Endothelial cell of umbilical vein (primary cell): ENCODE measurements around the gene SLC23A1.

Experiments
- EZH2 ChIP-seq: IDR thresholded peaks from 2 replicates; pipeline ENCODE4 v1.6.1; 2012; ENCODE audit warnings: borderline replicate concordance, low read depth, mild to moderate bottlenecking, moderate library complexity, low read length, inconsistent platforms; ENCODE audit not compliant: severe bottlenecking
- FOS ChIP-seq: IDR thresholded peaks from 2 replicates; pipeline ENCODE4 v1.6.1; 2011; ENCODE audit warnings: mild to moderate bottlenecking, low read length, moderate library complexity, borderline replicate concordance; ENCODE audit not compliant: insufficient read depth
- GATA2 ChIP-seq: IDR thresholded peaks from 2 replicates; pipeline ENCODE4 v1.7.0; 2011; ENCODE audit warnings: low read depth, mild to moderate bottlenecking, moderate library complexity, mixed read lengths, low read length; ENCODE audit not compliant: insufficient read length, insufficient read depth
- JUN ChIP-seq: IDR thresholded peaks from 2 replicates; pipeline ENCODE4 v1.6.1; 2011; ENCODE audit warnings: borderline replicate concordance, low read depth; ENCODE audit not compliant: insufficient read length, insufficient read depth
- MYC ChIP-seq: IDR thresholded peaks from one replicate; pipeline ENCODE4 v1.6.1; 2011; ENCODE audit warnings: mild to moderate bottlenecking, low read depth, low read length
- POLR2A ChIP-seq: IDR thresholded peaks from 2 replicates; pipeline ENCODE4 v1.6.1; 2012; ENCODE audit warnings: low read depth, mild to moderate bottlenecking, control low read depth, low read length
- POLR2AphosphoS5 ChIP-seq: IDR thresholded peaks from 2 replicates; pipeline ENCODE4 v1.6.1; 2012; ENCODE audit warnings: low read depth, mild to moderate bottlenecking, control low read depth, low read length, moderate library complexity; ENCODE audit not compliant: insufficient read depth
- TF ChIP-seq, protein P1 (sequence below), 2 donors: IDR thresholded peaks; 1 replicate in 1 of 2; 2 replicates in 1 of 2; pipeline ENCODE4 v1.5.1; 2011; ENCODE audit warnings: low read length in 2 of 2, mild to moderate bottlenecking in 2 of 2, moderate library complexity in 2 of 2, control low read depth in 1 of 2, inconsistent platforms in 1 of 2, low read depth in 1 of 2; ENCODE audit not compliant: insufficient read depth in 1 of 2; ENCODE audit errors: extremely low read depth in 1 of 2
- TF ChIP-seq, protein P2 (sequence below): IDR thresholded peaks from 2 replicates; pipeline ENCODE4 v1.6.1; 2011; ENCODE audit not compliant: insufficient read depth, insufficient read length

DNA sequence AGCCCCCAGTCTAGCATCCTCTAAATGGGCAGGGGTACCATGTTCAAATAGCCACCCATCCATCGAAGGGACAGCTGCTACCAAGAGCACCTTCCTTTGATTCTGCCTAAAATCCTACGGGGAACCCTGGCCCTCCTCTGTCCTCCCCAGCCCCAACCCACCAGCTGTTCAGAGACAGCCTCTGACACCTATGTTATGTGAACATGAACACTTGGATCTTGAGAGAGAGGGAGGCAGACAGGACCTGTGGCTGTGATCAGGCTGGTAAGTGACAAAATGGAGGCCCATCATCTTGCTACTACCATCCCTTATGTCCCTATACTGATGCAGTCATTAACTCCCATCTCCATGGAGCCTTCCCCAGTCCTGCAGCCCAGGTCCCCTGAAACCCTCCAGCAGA, 8.2 kb downstream of the SLC23A1 start:
- TF ChIP-seq, protein P1, sequence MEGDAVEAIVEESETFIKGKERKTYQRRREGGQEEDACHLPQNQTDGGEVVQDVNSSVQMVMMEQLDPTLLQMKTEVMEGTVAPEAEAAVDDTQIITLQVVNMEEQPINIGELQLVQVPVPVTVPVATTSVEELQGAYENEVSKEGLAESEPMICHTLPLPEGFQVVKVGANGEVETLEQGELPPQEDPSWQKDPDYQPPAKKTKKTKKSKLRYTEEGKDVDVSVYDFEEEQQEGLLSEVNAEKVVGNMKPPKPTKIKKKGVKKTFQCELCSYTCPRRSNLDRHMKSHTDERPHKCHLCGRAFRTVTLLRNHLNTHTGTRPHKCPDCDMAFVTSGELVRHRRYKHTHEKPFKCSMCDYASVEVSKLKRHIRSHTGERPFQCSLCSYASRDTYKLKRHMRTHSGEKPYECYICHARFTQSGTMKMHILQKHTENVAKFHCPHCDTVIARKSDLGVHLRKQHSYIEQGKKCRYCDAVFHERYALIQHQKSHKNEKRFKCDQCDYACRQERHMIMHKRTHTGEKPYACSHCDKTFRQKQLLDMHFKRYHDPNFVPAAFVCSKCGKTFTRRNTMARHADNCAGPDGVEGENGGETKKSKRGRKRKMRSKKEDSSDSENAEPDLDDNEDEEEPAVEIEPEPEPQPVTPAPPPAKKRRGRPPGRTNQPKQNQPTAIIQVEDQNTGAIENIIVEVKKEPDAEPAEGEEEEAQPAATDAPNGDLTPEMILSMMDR (IDR thresholded peaks at IDR 0.05; ENCODE audit: extremely low read depth in 1 of 2, insufficient read depth in 1 of 2, low read depth in 1 of 2, low read length in 2 of 2): no peak
- TF ChIP-seq EZH2: no peak
- no peak for TF ChIP-seq MYC
- TF ChIP-seq POLR2A: no peak
- TF ChIP-seq POLR2AphosphoS5: no peak
- no peak for TF ChIP-seq JUN
- TF ChIP-seq FOS: no peak
- TF ChIP-seq, protein P2, sequence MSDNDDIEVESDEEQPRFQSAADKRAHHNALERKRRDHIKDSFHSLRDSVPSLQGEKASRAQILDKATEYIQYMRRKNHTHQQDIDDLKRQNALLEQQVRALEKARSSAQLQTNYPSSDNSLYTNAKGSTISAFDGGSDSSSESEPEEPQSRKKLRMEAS: no peak
- no peak for TF ChIP-seq GATA2
